ENCODE data around the gene OSBPL8.

OSBPL8 gene

DNA sequence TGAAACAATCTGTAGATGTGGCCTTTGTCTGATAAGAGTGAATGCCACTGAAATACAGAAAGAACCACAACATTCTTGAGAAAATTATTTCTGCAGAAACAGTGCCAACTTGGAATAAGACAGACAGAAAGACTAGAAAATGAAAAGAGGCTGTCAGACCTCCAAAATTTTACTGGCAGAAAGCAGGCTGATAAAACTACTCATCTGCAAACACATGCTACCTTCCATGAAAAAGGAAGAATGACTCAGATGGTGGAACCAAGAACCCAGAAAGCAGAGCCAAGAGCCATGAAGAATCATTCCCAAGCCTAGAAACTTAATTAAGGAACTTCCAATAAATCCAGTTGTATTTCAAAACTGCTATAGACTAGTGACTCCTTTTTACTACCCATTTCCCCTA lies 31.9 kb upstream of the OSBPL8 start:
- H2BK120ac ChIP-seq (ENCODE audit: low read depth, low read length): no peak overlapping the region
- peak overlapping the region; percentile 66 for H3K9ac ChIP-seq (ENCODE audit: low read length)
- no peak overlapping the region for H3K23ac ChIP-seq (ENCODE audit: low read length in 2 of 2)
- H3K4me3 ChIP-seq (ENCODE audit: insufficient read depth in 1 of 2, low read depth in 1 of 2, low read length in 2 of 2): no peak overlapping the region
- H3K27me3 ChIP-seq (ENCODE audit: control insufficient read depth in 1 of 2, insufficient read depth in 1 of 2, low read length in 2 of 2): no peaks in the 10 kb centered on the region
- H3K4me1 ChIP-seq (ENCODE audit: control insufficient read depth, insufficient read depth, low read depth, low read length): no peaks in the 10 kb centered on the region
- no peak overlapping the region for H2BK15ac ChIP-seq (ENCODE audit: low read depth, poor library complexity, severe bottlenecking)
- H2AFZ ChIP-seq (ENCODE audit: low read depth, low read length): no peak overlapping the region
- H2AK5ac ChIP-seq (ENCODE audit: low read length, severe bottlenecking): no peak overlapping the region
- H4K91ac ChIP-seq (ENCODE audit: low read length): no peak overlapping the region
- no peak overlapping the region for H2BK5ac ChIP-seq (ENCODE audit: low read depth, low read length, poor library complexity, severe bottlenecking)
- no peaks in the 10 kb centered on the region for H3K79me1 ChIP-seq (replicated peaks; ENCODE audit: low read length, poor library complexity, severe bottlenecking)
- H3K14ac ChIP-seq (ENCODE audit: low read length in 2 of 2): no peak overlapping the region
- H4K8ac ChIP-seq (ENCODE audit: low read length): no peak overlapping the region
- no peaks in the 10 kb centered on the region for H3K36me3 ChIP-seq (ENCODE audit: control insufficient read depth in 1 of 2, insufficient read depth in 2 of 2, low read depth in 1 of 2, low read length in 2 of 2)
- no peaks in the 10 kb centered on the region for H3K9me3 ChIP-seq (ENCODE audit: control insufficient read depth, low read length)
- H2BK12ac ChIP-seq (ENCODE audit: low read length in 2 of 2): no peak overlapping the region
- no peak overlapping the region for H3K18ac ChIP-seq (ENCODE audit: low read depth in 1 of 2, low read length in 2 of 2)
- H3K4me2 ChIP-seq (ENCODE audit: low read length, poor library complexity, severe bottlenecking): no peak overlapping the region
- H3K4ac ChIP-seq (ENCODE audit: low read depth in 1 of 2, low read length in 2 of 2): no peak overlapping the region
- no peak overlapping the region for H3K27ac ChIP-seq (ENCODE audit: low read length, poor library complexity, severe bottlenecking)
- no peak for DNase-seq

DNA sequence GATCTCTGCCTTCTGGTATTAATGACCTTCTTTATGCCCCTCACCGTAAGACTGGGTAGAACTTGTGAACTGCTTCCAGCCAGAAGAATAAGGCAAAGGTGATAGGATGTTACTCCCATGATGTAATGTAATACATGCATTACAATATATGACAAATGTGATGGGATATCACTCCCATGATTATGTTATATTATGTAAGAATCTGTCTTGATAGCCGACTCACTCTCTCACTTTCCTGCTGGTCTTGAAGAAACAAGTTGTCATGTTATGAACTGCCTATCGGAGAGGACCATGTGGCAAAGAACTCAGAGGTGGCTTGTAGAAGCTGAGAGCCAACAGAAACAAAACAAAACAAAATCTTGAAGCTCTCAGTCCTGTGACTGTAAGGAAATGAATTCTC lies 30.6 kb upstream of the OSBPL8 start:
- no peak overlapping the region for H2BK120ac ChIP-seq (ENCODE audit: low read depth, low read length)
- no peak overlapping the region for H3K14ac ChIP-seq (ENCODE audit: low read length in 2 of 2)
- no peak overlapping the region for H2AK5ac ChIP-seq (ENCODE audit: low read length, severe bottlenecking)
- no peak overlapping the region for H3K4me2 ChIP-seq (ENCODE audit: low read length, poor library complexity, severe bottlenecking)
- no peak overlapping the region for H3K9ac ChIP-seq (ENCODE audit: low read length)
- H3K18ac ChIP-seq (ENCODE audit: low read depth in 1 of 2, low read length in 2 of 2): no peak overlapping the region
- no peak overlapping the region for H2BK5ac ChIP-seq (ENCODE audit: low read depth, low read length, poor library complexity, severe bottlenecking)
- H3K4me3 ChIP-seq (ENCODE audit: insufficient read depth in 1 of 2, low read depth in 1 of 2, low read length in 2 of 2): no peak overlapping the region
- no peak for DNase-seq
- H3K36me3 ChIP-seq (ENCODE audit: control insufficient read depth in 1 of 2, insufficient read depth in 2 of 2, low read depth in 1 of 2, low read length in 2 of 2): no peaks in the 10 kb centered on the region
- no peak overlapping the region for H3K4ac ChIP-seq (ENCODE audit: low read depth in 1 of 2, low read length in 2 of 2)
- H3K79me1 ChIP-seq (replicated peaks; ENCODE audit: low read length, poor library complexity, severe bottlenecking): no peaks in the 10 kb centered on the region
- H3K9me3 ChIP-seq (ENCODE audit: control insufficient read depth, low read length): no peaks in the 10 kb centered on the region
- no peaks in the 10 kb centered on the region for H3K27me3 ChIP-seq (ENCODE audit: control insufficient read depth in 1 of 2, insufficient read depth in 1 of 2, low read length in 2 of 2)
- H4K8ac ChIP-seq (ENCODE audit: low read length): no peak overlapping the region
- no peak overlapping the region for H4K91ac ChIP-seq (ENCODE audit: low read length)
- H3K27ac ChIP-seq (ENCODE audit: low read length, poor library complexity, severe bottlenecking): no peak overlapping the region
- H3K23ac ChIP-seq (ENCODE audit: low read length in 2 of 2): no peak overlapping the region
- no peak overlapping the region for H2BK15ac ChIP-seq (ENCODE audit: low read depth, poor library complexity, severe bottlenecking)
- no peak overlapping the region for H2AFZ ChIP-seq (ENCODE audit: low read depth, low read length)
- peak overlapping the region in 1 of 2 experiments; percentile 29 for H2BK12ac ChIP-seq (ENCODE audit: low read length in 2 of 2)
- 86% methylated on average over 2 of the region's 3 CpGs for WGBS
- no peaks in the 10 kb centered on the region for H3K4me1 ChIP-seq (ENCODE audit: control insufficient read depth, insufficient read depth, low read depth, low read length)

DNA sequence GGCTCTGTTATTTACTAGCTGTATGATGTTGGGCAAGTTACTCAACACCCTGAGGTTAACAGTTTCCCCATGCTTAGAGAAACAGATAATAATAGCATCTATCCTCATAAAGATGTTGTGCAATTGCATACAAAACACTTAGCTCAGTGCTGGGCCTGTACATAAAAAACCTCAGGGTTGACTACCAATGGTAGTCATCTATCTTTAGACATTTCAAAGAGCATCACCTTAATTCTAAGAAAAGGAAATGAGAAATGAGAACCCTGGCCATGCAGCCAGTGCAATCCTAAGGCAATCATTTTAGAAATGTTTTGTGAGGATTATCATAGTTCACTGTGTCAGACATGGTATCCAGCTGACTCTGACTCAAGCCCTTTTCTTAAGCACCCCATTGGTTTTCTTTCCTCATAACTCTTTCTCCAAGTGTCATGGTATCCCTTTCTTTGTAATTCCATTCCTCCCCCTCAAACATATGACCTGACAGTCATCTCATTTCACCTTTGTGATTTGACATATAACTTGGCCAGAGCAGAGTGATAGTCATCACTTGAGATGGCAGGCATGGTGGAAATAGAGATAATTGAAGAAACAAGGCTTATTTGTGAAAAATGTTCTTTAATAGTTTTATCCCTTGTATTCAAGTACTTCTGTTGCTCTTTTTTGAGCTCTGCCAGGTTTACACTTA lies 29.5 kb upstream of the OSBPL8 start:
- DNase-seq: peak; percentile 93
- H3K27me3 ChIP-seq (ENCODE audit: control insufficient read depth in 1 of 2, insufficient read depth in 1 of 2, low read length in 2 of 2): no peaks in the 10 kb centered on the region
- H3K36me3 ChIP-seq (ENCODE audit: control insufficient read depth in 1 of 2, insufficient read depth in 2 of 2, low read depth in 1 of 2, low read length in 2 of 2): no peaks in the 10 kb centered on the region
- H4K8ac ChIP-seq (ENCODE audit: low read length): no peak overlapping the region
- H3K4ac ChIP-seq (ENCODE audit: low read depth in 1 of 2, low read length in 2 of 2): no peak overlapping the region
- no peak overlapping the region for H3K27ac ChIP-seq (ENCODE audit: low read length, poor library complexity, severe bottlenecking)
- no peak overlapping the region for H2BK120ac ChIP-seq (ENCODE audit: low read depth, low read length)
- no peaks in the 10 kb centered on the region for H3K9me3 ChIP-seq (ENCODE audit: control insufficient read depth, low read length)
- no peak overlapping the region for H2AFZ ChIP-seq (ENCODE audit: low read depth, low read length)
- no peaks in the 10 kb centered on the region for H3K79me1 ChIP-seq (replicated peaks; ENCODE audit: low read length, poor library complexity, severe bottlenecking)
- H3K18ac ChIP-seq (ENCODE audit: low read depth in 1 of 2, low read length in 2 of 2): no peak overlapping the region
- H2BK12ac ChIP-seq (ENCODE audit: low read length in 2 of 2): no peak overlapping the region
- no peak overlapping the region for H2BK15ac ChIP-seq (ENCODE audit: low read depth, poor library complexity, severe bottlenecking)
- no peak overlapping the region for H2BK5ac ChIP-seq (ENCODE audit: low read depth, low read length, poor library complexity, severe bottlenecking)
- H3K14ac ChIP-seq (ENCODE audit: low read length in 2 of 2): no peak overlapping the region
- H3K23ac ChIP-seq (ENCODE audit: low read length in 2 of 2): no peak overlapping the region
- no peaks in the 10 kb centered on the region for H3K4me1 ChIP-seq (ENCODE audit: control insufficient read depth, insufficient read depth, low read depth, low read length)
- no peak overlapping the region for H4K91ac ChIP-seq (ENCODE audit: low read length)
- peak overlapping the region; percentile 67 for H3K9ac ChIP-seq (ENCODE audit: low read length)
- H2AK5ac ChIP-seq (ENCODE audit: low read length, severe bottlenecking): no peak overlapping the region
- no peak overlapping the region for H3K4me2 ChIP-seq (ENCODE audit: low read length, poor library complexity, severe bottlenecking)
- H3K4me3 ChIP-seq (ENCODE audit: insufficient read depth in 1 of 2, low read depth in 1 of 2, low read length in 2 of 2): no peak overlapping the region

DNA sequence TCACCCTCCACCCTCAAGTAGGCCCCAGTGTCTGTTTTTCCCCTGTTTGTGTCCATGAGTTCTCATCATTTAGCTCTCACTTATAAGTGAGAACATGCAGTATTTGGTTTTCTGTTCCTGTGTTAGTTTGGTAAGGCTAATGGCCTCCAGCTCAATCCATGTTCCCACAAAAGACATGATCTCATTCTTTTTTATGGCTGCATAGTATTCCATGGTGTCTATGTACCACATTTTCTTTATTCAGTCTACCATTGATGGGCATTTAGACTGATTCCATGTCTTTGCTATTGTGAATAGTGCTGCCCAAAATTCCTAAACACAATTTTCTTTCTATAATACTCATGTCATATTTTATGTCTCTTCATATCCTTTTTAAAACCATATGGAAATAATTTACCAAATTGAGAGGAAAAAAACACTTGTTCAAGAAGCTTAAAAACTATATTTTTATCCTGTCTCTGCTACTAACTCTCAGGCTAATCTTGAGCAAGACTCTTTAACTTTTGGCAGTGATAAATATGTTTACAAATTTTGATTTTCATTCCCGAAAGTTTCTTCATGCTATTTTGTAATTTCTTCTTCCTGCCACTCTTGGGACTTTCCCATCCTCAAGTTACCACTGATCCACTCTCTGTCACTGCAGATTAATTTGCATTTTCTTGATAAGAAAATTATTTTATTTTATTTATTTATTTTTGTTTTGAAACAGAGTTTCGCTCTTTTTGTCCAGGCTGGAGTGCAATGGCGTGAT lies 28.0 kb upstream of the OSBPL8 start:
- Histone ChIP-seq H2BK12ac (ENCODE audit: low read length in 2 of 2) (no peak overlapping the region), H3K4me2 (ENCODE audit: low read length, poor library complexity, severe bottlenecking) (no peak overlapping the region), H3K4me1 (ENCODE audit: control insufficient read depth, insufficient read depth, low read depth, low read length) (no peaks in the 10 kb centered on the region), H2BK5ac (ENCODE audit: low read depth, low read length, poor library complexity, severe bottlenecking) (no peak overlapping the region), H3K4me3 (ENCODE audit: insufficient read depth in 1 of 2, low read depth in 1 of 2, low read length in 2 of 2) (no peak overlapping the region), H2BK15ac (ENCODE audit: low read depth, poor library complexity, severe bottlenecking) (no peak overlapping the region), H3K9ac (ENCODE audit: low read length) (peak overlapping the region; percentile 67), H3K9me3 (ENCODE audit: control insufficient read depth, low read length) (no peaks in the 10 kb centered on the region), H3K18ac (ENCODE audit: low read depth in 1 of 2, low read length in 2 of 2) (no peak overlapping the region), H4K8ac (ENCODE audit: low read length) (no peak overlapping the region), H3K14ac (ENCODE audit: low read length in 2 of 2) (no peak overlapping the region), H3K27me3 (ENCODE audit: control insufficient read depth in 1 of 2, insufficient read depth in 1 of 2, low read length in 2 of 2) (no peaks in the 10 kb centered on the region), H2BK120ac (ENCODE audit: low read depth, low read length) (no peak overlapping the region), H3K23ac (ENCODE audit: low read length in 2 of 2) (no peak overlapping the region), H2AK5ac (ENCODE audit: low read length, severe bottlenecking) (no peak overlapping the region), H4K91ac (ENCODE audit: low read length) (no peak overlapping the region), H3K79me1 (replicated peaks; ENCODE audit: low read length, poor library complexity, severe bottlenecking) (no peaks in the 10 kb centered on the region), H3K27ac (ENCODE audit: low read length, poor library complexity, severe bottlenecking) (no peak overlapping the region), H3K36me3 (ENCODE audit: control insufficient read depth in 1 of 2, insufficient read depth in 2 of 2, low read depth in 1 of 2, low read length in 2 of 2) (no peaks in the 10 kb centered on the region), H2AFZ (ENCODE audit: low read depth, low read length) (no peak overlapping the region), H3K4ac (ENCODE audit: low read depth in 1 of 2, low read length in 2 of 2) (no peak overlapping the region)
- DNase-seq: peak; percentile 23
- WGBS: 100% methylated on average over 2 of the region's 3 CpGs
